WTC11 (cell line): ENCODE data around the gene MASP2. TPM values are rescaled to one million over a fixed set of nuclear protein-coding genes. Genes with fewer than 3 reads are reported as not detected.

Experiments
- ATAC-seq: fragments of 200-7000 bp; cut with Tn5 transposase; 2 replicates; pipeline ENCODE4 v1.10.0; 2021; ENCODE audit warnings: mild to moderate bottlenecking, moderate library complexity
- CTCF ChIA-PET: fragments of 300-600 bp; sonication (Branson Sonifier 250); formaldehyde crosslinking; loops from one replicate; lab custom pipeline; 2021; ENCODE audit warnings: antibody characterized with exemption; lab: Charles Lee
- POLR2A ChIA-PET: fragments of 350-600 bp; sonication (Branson Sonifier 250); formaldehyde crosslinking; loops from one replicate; lab custom pipeline; 2021; ENCODE audit warnings: antibody characterized with exemption; lab: Charles Lee
- DNase-seq: peaks from one replicate; pipeline ENCODE4 v3.0.0; 2021; ENCODE audit warnings: low spot score
- H3K27ac Mint-ChIP-seq: 2 replicates; pipeline ENCODE4 v1.8.0; 2021; ENCODE audit warnings: mixed read lengths
- H3K27me3 Mint-ChIP-seq: 2 replicates; pipeline ENCODE4 v1.8.0; 2021; ENCODE audit warnings: low read depth, mild to moderate bottlenecking, moderate library complexity, mixed read lengths
- H3K36me3 Mint-ChIP-seq: 2 replicates; pipeline ENCODE4 v1.8.0; 2021; ENCODE audit warnings: mixed read lengths
- H3K4me1 Mint-ChIP-seq: 2 replicates; pipeline ENCODE4 v1.8.0; 2022; ENCODE audit warnings: mixed read lengths
- H3K4me3 Mint-ChIP-seq: 2 replicates; pipeline ENCODE4 v1.8.0; 2021; ENCODE audit warnings: mild to moderate bottlenecking, moderate library complexity, mixed read lengths
- H3K9me3 Mint-ChIP-seq: 2 replicates; pipeline ENCODE4 v1.8.0; 2021; ENCODE audit warnings: mixed read lengths
- ATF1 ChIP-seq: sonication (generic); formaldehyde crosslinking; IDR thresholded peaks from 2 replicates; pipeline ENCODE4 v1.8.1; 2023; ENCODE audit warnings: mild to moderate bottlenecking, moderate library complexity, missing genetic modification reagents
- E2F1 ChIP-seq: sonication (generic); formaldehyde crosslinking; IDR thresholded peaks from 2 replicates; pipeline ENCODE4 v1.8.0; 2022; ENCODE audit warnings: mild to moderate bottlenecking, missing genetic modification reagents
- E2F4 ChIP-seq: sonication (generic); formaldehyde crosslinking; IDR thresholded peaks from 2 replicates; pipeline ENCODE4 v1.8.1; 2022; ENCODE audit warnings: low read depth, mild to moderate bottlenecking, moderate library complexity, missing genetic modification reagents, borderline replicate concordance
- ELF4 ChIP-seq: sonication (generic); formaldehyde crosslinking; IDR thresholded peaks from 2 replicates; pipeline ENCODE4 v1.8.1; 2022; ENCODE audit warnings: low read depth, mild to moderate bottlenecking, moderate library complexity, missing genetic modification reagents
- FOXP1 ChIP-seq: sonication (generic); formaldehyde crosslinking; IDR thresholded peaks from 2 replicates; pipeline ENCODE4 v1.8.0; 2022; ENCODE audit warnings: missing genetic modification reagents, mild to moderate bottlenecking, moderate library complexity, borderline replicate concordance
- HMGA2 ChIP-seq: fragments of 250-450 bp; sonication (Bioruptor Pico); IDR thresholded peaks from 2 replicates; pipeline ENCODE4 v1.4.0; 2021; ENCODE audit warnings: mild to moderate bottlenecking, moderate library complexity
- HMGXB4 ChIP-seq: sonication (generic); formaldehyde crosslinking; IDR thresholded peaks from 2 replicates; pipeline ENCODE4 v1.8.1; 2023; ENCODE audit warnings: mild to moderate bottlenecking, moderate library complexity, missing genetic modification reagents
- JAZF1 ChIP-seq: fragments of 250-450 bp; sonication (Bioruptor Pico); IDR thresholded peaks from 2 replicates; pipeline ENCODE4 v1.9.0; 2021; ENCODE audit warnings: moderate library complexity, mild to moderate bottlenecking, inconsistent platforms
- JUN ChIP-seq: sonication (generic); formaldehyde crosslinking; IDR thresholded peaks from 2 replicates; pipeline ENCODE4 v1.8.0; 2023; ENCODE audit warnings: mild to moderate bottlenecking, missing genetic modification reagents
- KAT7 ChIP-seq: sonication (generic); formaldehyde crosslinking; IDR thresholded peaks from 2 replicates; pipeline ENCODE4 v1.8.1; 2023; ENCODE audit warnings: missing genetic modification reagents, mild to moderate bottlenecking, borderline replicate concordance
- MYBL2 ChIP-seq: sonication (generic); formaldehyde crosslinking; IDR thresholded peaks from 2 replicates; pipeline ENCODE4 v1.8.1; 2023; ENCODE audit warnings: mild to moderate bottlenecking, moderate library complexity, missing genetic modification reagents
- SMAD4 ChIP-seq: sonication (generic); formaldehyde crosslinking; IDR thresholded peaks from 2 replicates; pipeline ENCODE4 v1.8.0; 2022; ENCODE audit warnings: mild to moderate bottlenecking, missing genetic modification reagents
- TCF7 ChIP-seq: sonication (generic); formaldehyde crosslinking; IDR thresholded peaks from 2 replicates; pipeline ENCODE4 v1.8.0; 2022; ENCODE audit warnings: mild to moderate bottlenecking, low read depth, missing genetic modification reagents, moderate library complexity
- TP53 ChIP-seq: sonication (generic); formaldehyde crosslinking; IDR thresholded peaks from 2 replicates; pipeline ENCODE4 v1.8.1; 2023; ENCODE audit warnings: mild to moderate bottlenecking, missing genetic modification reagents
- USF2 ChIP-seq: sonication (generic); formaldehyde crosslinking; IDR thresholded peaks from 2 replicates; pipeline ENCODE4 v1.8.1; 2023; ENCODE audit warnings: mild to moderate bottlenecking, missing genetic modification reagents, moderate library complexity
- ZBTB21 ChIP-seq: sonication (generic); formaldehyde crosslinking; IDR thresholded peaks from 2 replicates; pipeline ENCODE4 v1.8.1; 2023; ENCODE audit warnings: mild to moderate bottlenecking, missing genetic modification reagents, borderline replicate concordance
- ZBTB43 ChIP-seq: sonication (generic); formaldehyde crosslinking; IDR thresholded peaks from 2 replicates; pipeline ENCODE4 v1.8.1; 2023; ENCODE audit warnings: mild to moderate bottlenecking, missing genetic modification reagents
- ZNF138 ChIP-seq: sonication (generic); formaldehyde crosslinking; conservative IDR thresholded peaks from 2 replicates; pipeline ENCODE4 v1.8.1; 2022; ENCODE audit warnings: mild to moderate bottlenecking, moderate library complexity, missing genetic modification reagents
- ZNF425 ChIP-seq: fragments of 250-450 bp; sonication (Bioruptor Pico); conservative IDR thresholded peaks from 2 replicates; pipeline ENCODE4 v1.9.0; 2021; ENCODE audit warnings: mild to moderate bottlenecking
- ZNF512 ChIP-seq: sonication (generic); formaldehyde crosslinking; IDR thresholded peaks from 2 replicates; pipeline ENCODE4 v1.8.1; 2022; ENCODE audit warnings: missing genetic modification reagents, borderline replicate concordance
- ZNF532 ChIP-seq: fragments of 250-450 bp; sonication (Bioruptor Pico); IDR thresholded peaks from 2 replicates; pipeline ENCODE4 v1.9.0; 2021; ENCODE audit warnings: mild to moderate bottlenecking, borderline replicate concordance
- total RNA-seq: library from RNA; stranded (reverse); gene quantifications from 3 replicates; pipeline ENCODE4 v1.2.3, GENCODE V29; 2021

The MASP2 gene
- total RNA-seq, 1 experiment from 2014 or later = 0.57 TPM

GRCh38 chr1:11056504-11056903 is 9.5 kb upstream of the MASP2 start:
- POLR2A ChIA-PET = interaction anchor here (0.9 kb wide), 1 partner anchor 10 kb away, joined by 3 read pairs; no protein-coding TSS in a partner anchor
- Mint-ChIP-seq H3K36me3 (peaks cover 23% of the 10 kb centered on the region), H3K27ac (no peak overlapping the region), H3K27me3 (no peaks in the 10 kb centered on the region), H3K4me3 (no peak overlapping the region), H3K4me1 (peaks cover 33% of the 10 kb centered on the region), H3K9me3 (no peaks in the 10 kb centered on the region)
- ATAC-seq (no peak), DNase-seq (no peak)
- no peak for TF ChIP-seq JAZF1 (CRISPR knock-in tag)
- TF ChIP-seq HMGA2 = no peak
- TF ChIP-seq E2F1 (CRISPR knock-in tag) = no peak
- TF ChIP-seq SMAD4 = no peak
- no peak for TF ChIP-seq ZBTB43 (CRISPR knock-in tag)
- TF ChIP-seq FOXP1 (CRISPR knock-in tag) = no peak
- no peak for TF ChIP-seq ELF4 (CRISPR knock-in tag)
- TF ChIP-seq ZNF425 (CRISPR knock-in tag) = no peak
- TF ChIP-seq E2F4 (CRISPR knock-in tag) = no peak
- no peak for TF ChIP-seq MYBL2 (CRISPR knock-in tag)
- no peak for TF ChIP-seq ZNF138 (CRISPR knock-in tag)
- no peak for TF ChIP-seq JUN (CRISPR knock-in tag)
- TF ChIP-seq ATF1 (CRISPR knock-in tag) = no peak
- TF ChIP-seq HMGXB4 (CRISPR knock-in tag) = no peak
- no peak for TF ChIP-seq KAT7 (CRISPR knock-in tag)
- TF ChIP-seq ZBTB21 (CRISPR knock-in tag) = no peak
- no peak for TF ChIP-seq TCF7
- CTCF ChIA-PET = interaction anchor here (1.2 to 3.2 kb wide), 2 partner anchors 11 to 19 kb away, joined by 3 to 41 read pairs; no protein-coding TSS in a partner anchor

GRCh38 chr1:11055676-11056075 is 8.6 kb upstream of the MASP2 start:
- Mint-ChIP-seq H3K9me3 (no peaks in the 10 kb centered on the region), H3K27ac (no peak overlapping the region), H3K36me3 (peaks cover 23% of the 10 kb centered on the region), H3K4me1 (peaks cover 29% of the 10 kb centered on the region), H3K27me3 (no peaks in the 10 kb centered on the region), H3K4me3 (no peak overlapping the region)
- ATAC-seq = no peak
- DNase-seq = no peak
- CTCF ChIA-PET = interaction anchor here (3.2 kb wide), 1 partner anchor 18 kb away, joined by 41 read pairs; no protein-coding TSS in a partner anchor
- POLR2A ChIA-PET = interaction anchor here (0.5 kb wide), 1 partner anchor 668 kb away, joined by 3 read pairs; no protein-coding TSS in a partner anchor
- TF ChIP-seq USF2 (CRISPR knock-in tag) = no peak
- TF ChIP-seq ZNF532 (CRISPR knock-in tag) = no peak
- TF ChIP-seq ZNF512 (CRISPR knock-in tag) = no peak
- no peak for TF ChIP-seq TP53 (CRISPR knock-in tag)
